G401.6 (cell line): ENCODE results near the gene DYNLT4.
A peak's percentile ranks its signal among the peaks of the same experiment; 100 is the strongest.
"Not testable (repeated sequence)": the region's sequence is repeated elsewhere in the genome, so short reads cannot be mapped to it uniquely, and the experiment has no call there.

Source experiments
- FAIRE-seq: peaks from 2 replicates; lab custom pipeline; 2012; peaks lifted over from hg19 to GRCh38; lab: Jason Lieb, UNC

DYNLT4 gene

GRCh38 chr1:44788120-44788860 is 18.9 kb downstream of the DYNLT4 start, which contains the start of gene BEST4:
TSS of gene BEST4 (minus strand) at chr1:44788170. CDS start at chr1:44787705, 465 bp downstream.
- FAIRE-seq: no peak

GRCh38 chr1:44787506-44787905 is 19.6 kb downstream of the DYNLT4 start:
- FAIRE-seq: no peak

DNA sequence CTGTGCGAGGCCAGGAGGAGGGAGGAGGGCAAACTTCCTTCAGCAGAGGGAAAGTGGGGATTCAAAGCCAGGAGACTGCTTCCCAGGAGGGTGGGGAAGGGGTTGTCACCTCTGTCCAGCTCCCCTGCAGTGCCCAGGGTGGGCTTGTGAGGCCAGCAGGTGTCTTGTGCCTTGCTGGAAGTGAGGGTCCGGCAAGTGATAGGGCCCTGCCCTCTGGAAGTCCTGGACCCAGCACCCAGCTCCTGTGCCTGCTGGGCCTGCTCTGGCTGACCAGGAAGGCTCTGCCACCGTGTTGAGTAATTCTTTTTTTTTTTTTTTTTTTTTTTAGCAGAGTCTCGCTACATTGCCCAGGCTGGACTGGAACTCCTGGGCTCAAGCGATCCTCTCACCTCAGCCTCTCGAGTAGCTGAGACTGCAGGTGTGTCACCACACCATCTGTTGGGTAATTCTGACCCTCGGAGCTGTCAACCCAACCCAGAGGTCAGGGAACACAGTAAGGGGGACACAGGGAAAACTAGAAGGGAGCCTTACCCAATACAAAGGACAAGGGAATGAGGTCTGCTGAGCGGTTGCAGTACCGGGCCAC is 20.2 kb downstream of the DYNLT4 start:
- no peak for FAIRE-seq

DNA sequence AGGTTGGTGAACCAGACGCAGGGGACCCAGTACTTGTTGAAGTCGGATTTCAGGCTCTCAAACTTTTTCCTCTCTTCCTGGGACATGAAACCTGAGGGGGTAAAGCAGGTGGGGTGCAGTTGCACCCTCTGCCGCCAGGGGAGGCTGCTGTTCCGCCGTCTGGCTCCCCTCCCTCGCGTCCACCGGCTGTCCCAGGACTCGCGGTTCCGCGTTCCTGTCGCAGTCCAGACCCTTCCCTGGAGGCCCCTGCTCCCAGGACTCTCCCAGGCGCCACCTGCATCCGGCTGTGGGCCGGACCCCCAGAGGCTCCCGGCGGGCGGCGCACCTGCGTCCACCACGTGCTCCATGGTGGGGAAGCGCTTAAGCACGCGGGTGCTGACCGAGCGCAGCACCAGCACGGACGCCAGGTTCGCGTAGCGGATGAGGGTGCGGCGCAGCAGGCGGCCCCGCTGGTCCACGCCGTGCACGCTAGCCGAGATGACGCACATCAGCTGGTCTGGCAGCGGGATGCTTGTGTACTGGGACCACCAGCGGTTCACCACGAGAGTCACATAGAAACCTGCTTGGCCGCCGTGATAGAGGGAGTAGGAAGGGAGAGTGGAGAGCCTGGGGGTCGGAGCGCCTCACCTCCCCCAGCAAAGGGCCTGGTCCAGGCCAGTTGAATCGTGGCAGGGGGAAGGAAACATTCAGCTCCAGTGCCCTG is 20.9 kb downstream of the DYNLT4 start:
- no peak for FAIRE-seq

GRCh38 chr1:44785501-44786137 is 21.5 kb downstream of the DYNLT4 start:
- no peak for FAIRE-seq

GRCh38 chr1:44785029-44785380 is 22.1 kb downstream of the DYNLT4 start:
- no peak for FAIRE-seq

- FAIRE-seq: no peak
These were observed 22.8 kb downstream of the DYNLT4 start for GRCh38 chr1:44784094-44785028.

DNA sequence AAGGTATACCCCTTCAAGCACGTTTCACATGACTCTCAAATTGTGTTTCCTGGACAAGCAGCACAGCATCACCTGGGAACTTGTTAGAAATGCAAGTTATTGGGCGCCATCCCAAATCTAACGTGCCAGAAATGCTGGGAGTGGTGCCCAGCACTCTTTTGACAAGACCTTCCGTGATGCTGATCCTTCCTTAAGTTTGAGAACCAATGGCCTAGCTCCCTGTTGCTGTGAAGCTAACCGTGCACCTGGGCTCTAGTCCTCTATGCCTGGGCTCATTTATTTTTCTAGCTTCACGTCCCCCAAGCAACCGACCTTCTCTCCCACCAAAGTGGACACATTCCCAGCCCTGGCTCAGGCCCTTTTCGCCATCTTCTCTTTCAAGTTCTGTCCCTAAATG is 23.5 kb downstream of the DYNLT4 start:
- FAIRE-seq: no peak

GRCh38 chr1:44780583-44781121 is 26.5 kb downstream of the DYNLT4 start:
- FAIRE-seq: peak; percentile 46

- no peak for FAIRE-seq
These were observed 28.2 kb downstream of the DYNLT4 start for GRCh38 chr1:44778705-44779576.

- FAIRE-seq: no peak
These were observed 29.0 kb downstream of the DYNLT4 start for GRCh38 chr1:44777969-44778635.

DNA sequence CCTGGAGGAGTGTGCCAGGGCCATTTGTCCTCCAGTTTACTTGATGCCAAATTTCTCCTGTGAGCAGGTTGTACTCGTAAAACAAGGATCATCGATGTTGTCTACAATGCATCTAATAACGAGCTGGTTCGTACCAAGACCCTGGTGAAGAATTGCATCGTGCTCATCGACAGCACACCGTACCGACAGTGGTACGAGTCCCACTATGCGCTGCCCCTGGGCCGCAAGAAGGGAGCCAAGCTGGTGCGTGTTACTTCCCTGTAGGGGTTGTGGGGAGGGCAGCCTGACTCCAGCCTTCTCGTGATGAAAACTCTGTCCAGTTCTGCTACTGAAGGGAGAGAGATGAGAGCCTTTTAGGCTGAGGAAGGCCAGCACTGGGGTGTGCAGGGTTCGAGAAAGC is 29.6 kb downstream of the DYNLT4 start:
- FAIRE-seq: no peak

DNA sequence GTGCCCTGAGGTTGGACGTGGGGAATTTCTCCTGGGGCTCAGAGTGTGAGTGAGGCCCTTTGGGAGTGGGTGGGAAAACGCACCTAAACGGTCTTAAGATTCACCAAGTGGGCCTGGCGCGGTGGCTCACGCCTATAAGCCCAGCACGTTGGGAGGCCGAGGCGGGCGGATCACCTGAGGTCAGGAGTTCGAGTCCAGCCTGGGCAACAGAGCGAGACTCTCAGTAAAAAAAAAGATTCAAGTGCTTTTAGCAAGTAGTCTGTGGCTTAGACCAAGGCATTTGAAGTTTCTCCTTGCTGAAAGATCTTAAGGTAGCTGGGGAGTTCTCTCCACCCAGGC is 30.5 kb downstream of the DYNLT4 start:
- FAIRE-seq: no peak

GRCh38 chr1:44775930-44776729 is 31.0 kb downstream of the DYNLT4 start:
- FAIRE-seq: no peak

GRCh38 chr1:44775078-44775929 is 31.8 kb downstream of the DYNLT4 start, which contains the start of gene RPS8:
TSS of gene RPS8 (plus strand) at chr1:44775540. CDS start at chr1:44775597, 57 bp downstream.
- peak; percentile 72 for FAIRE-seq

GRCh38 chr1:44766421-44766820 is 40.7 kb downstream of the DYNLT4 start:
- FAIRE-seq: not testable (repeated sequence)

- no peak for FAIRE-seq
These were observed 46.3 kb downstream of the DYNLT4 start for GRCh38 chr1:44760876-44761275.

DNA sequence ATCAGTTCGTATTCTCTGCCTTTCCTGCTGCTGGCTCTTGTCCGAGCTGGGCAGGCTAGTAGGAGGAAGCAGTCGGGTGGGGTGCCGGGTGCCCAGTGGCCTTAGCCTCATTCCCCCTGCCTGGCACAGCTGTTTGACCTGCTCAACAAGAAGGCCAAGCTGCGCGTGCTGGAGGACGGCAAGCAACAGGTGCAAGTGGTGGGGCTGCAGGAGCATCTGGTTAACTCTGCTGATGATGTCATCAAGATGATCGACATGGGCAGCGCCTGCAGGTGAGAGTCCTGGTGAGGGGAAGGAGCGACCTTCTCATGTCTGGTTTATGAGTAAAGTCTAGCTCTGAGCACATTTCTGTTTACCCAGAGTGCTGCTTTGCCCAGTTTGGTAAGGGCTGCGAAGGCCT is 48.1 kb downstream of the DYNLT4 start:
- no peak for FAIRE-seq
